Measurements from ENCODE around the gene NPAS3.

NPAS3 gene

GRCh38 chr14:33449703-33450395, 511.2 kb downstream of the NPAS3 start:
- TF ChIP-seq, protein P1, sequence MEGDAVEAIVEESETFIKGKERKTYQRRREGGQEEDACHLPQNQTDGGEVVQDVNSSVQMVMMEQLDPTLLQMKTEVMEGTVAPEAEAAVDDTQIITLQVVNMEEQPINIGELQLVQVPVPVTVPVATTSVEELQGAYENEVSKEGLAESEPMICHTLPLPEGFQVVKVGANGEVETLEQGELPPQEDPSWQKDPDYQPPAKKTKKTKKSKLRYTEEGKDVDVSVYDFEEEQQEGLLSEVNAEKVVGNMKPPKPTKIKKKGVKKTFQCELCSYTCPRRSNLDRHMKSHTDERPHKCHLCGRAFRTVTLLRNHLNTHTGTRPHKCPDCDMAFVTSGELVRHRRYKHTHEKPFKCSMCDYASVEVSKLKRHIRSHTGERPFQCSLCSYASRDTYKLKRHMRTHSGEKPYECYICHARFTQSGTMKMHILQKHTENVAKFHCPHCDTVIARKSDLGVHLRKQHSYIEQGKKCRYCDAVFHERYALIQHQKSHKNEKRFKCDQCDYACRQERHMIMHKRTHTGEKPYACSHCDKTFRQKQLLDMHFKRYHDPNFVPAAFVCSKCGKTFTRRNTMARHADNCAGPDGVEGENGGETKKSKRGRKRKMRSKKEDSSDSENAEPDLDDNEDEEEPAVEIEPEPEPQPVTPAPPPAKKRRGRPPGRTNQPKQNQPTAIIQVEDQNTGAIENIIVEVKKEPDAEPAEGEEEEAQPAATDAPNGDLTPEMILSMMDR (IDR thresholded peaks at IDR 0.05; ENCODE audit: low read depth, low read length, missing control alignments), result no peak
- no peak for DNase-seq
- H3K36me3 ChIP-seq (replicated peaks), result no peaks in the 10 kb centered on the region
- H3K27ac ChIP-seq, result no peak overlapping the region
- in situ Hi-C loops (cut with HindIII; ENCODE audit: low pct_ligation_motif_present, low sequenced_read_pairs), result no loop called here
- no peak overlapping the region for H3K4me3 ChIP-seq (ENCODE audit: low read depth, low read length)
- no peaks in the 10 kb centered on the region for H3K27me3 ChIP-seq (replicated peaks)

GRCh38 chr14:33450416-33450815, 511.7 kb downstream of the NPAS3 start:
- TF ChIP-seq, protein P1 (IDR thresholded peaks at IDR 0.05; ENCODE audit: low read depth, low read length, missing control alignments), result no peak
- Histone ChIP-seq H3K27me3 (replicated peaks) (no peaks in the 10 kb centered on the region), H3K4me3 (ENCODE audit: low read depth, low read length) (no peak overlapping the region), H3K36me3 (replicated peaks) (no peaks in the 10 kb centered on the region), H3K27ac (no peak overlapping the region)
- no peak for DNase-seq
- in situ Hi-C loops (cut with HindIII; ENCODE audit: low pct_ligation_motif_present, low sequenced_read_pairs), result no loop called here

GRCh38 chr14:33451211-33451610, 512.5 kb downstream of the NPAS3 start:
- no peaks in the 10 kb centered on the region for H3K36me3 ChIP-seq (replicated peaks)
- TF ChIP-seq, protein P1 (IDR thresholded peaks at IDR 0.05; ENCODE audit: low read depth, low read length, missing control alignments), result no peak
- H3K27ac ChIP-seq, result no peak overlapping the region
- DNase-seq, result no peak
- no peaks in the 10 kb centered on the region for H3K27me3 ChIP-seq (replicated peaks)
- no peak overlapping the region for H3K4me3 ChIP-seq (ENCODE audit: low read depth, low read length)
- in situ Hi-C loops (cut with HindIII; ENCODE audit: low pct_ligation_motif_present, low sequenced_read_pairs), result no loop called here

- H3K36me3 ChIP-seq (replicated peaks), result no peaks in the 10 kb centered on the region
These were observed 514.3 kb downstream of the NPAS3 start for GRCh38 chr14:33452995-33453394.

DNA sequence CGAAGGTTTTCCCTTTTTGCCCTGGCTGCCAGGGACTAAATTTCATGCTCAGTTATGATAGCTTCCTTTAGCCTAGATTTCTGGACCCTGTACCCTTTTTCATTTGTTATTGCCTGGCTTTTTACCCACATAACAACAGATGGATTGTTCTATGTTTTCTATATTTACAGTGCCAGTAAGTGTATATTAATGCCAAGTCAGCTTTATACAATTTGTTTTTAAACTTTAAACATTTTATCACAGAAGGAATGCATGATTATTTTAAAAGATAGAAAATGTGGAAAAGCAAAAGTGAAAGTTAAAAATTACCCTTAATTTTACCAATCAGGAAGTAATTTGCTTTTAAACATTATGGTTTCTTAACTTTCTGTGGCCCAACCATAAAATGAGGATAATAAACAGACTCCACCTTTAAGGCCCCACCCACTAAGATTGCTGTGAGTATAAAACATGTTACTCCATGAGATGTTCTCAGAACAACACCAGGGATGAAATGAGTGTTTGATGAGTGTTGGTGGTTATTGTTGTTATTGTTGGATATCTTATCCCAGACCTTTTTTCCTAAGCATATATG, 515.4 kb downstream of the NPAS3 start:
- H3K27ac ChIP-seq, result no peak overlapping the region
- TF ChIP-seq, protein P1 (IDR thresholded peaks at IDR 0.05; ENCODE audit: low read depth, low read length, missing control alignments), result no peak
- no peak overlapping the region for H3K4me3 ChIP-seq (ENCODE audit: low read depth, low read length)
- in situ Hi-C loops (cut with HindIII; ENCODE audit: low pct_ligation_motif_present, low sequenced_read_pairs), result no loop called here
- DNase-seq, result no peak
- H3K36me3 ChIP-seq (replicated peaks), result no peaks in the 10 kb centered on the region
- H3K27me3 ChIP-seq (replicated peaks), result no peaks in the 10 kb centered on the region

More at GRCh38 chr14:33452995-33453394, 514.3 kb downstream of the NPAS3 start:
- Histone ChIP-seq H3K4me3 (ENCODE audit: low read depth, low read length) (no peak overlapping the region), H3K27ac (no peak overlapping the region), H3K27me3 (replicated peaks) (no peaks in the 10 kb centered on the region)
- in situ Hi-C loops (cut with HindIII; ENCODE audit: low pct_ligation_motif_present, low sequenced_read_pairs), result no loop called here
- DNase-seq, result no peak
- TF ChIP-seq, protein P1 (IDR thresholded peaks at IDR 0.05; ENCODE audit: low read depth, low read length, missing control alignments), result no peak
